ENCODE results near the gene LDB3. TPM values are rescaled to one million over a fixed set of nuclear protein-coding genes. Genes with fewer than 3 reads are reported as not detected.

The LDB3 gene
- total RNA-seq, 3 donors from 2014 or later: 0.96 to 22.7 (median 3.2) TPM

- Histone ChIP-seq H3K4me1 (ENCODE audit: low read depth) (no peaks in the 10 kb centered on the region), H3K36me3 (ENCODE audit: low read depth) (no peaks in the 10 kb centered on the region), H3K9me3 (no peaks in the 10 kb centered on the region), H3K4me3 (no peak overlapping the region)
- intact Hi-C loops (cut with DNase I, micrococcal nuclease): loop anchor here in 1 of 2 donors (5.0 kb wide), 1 partner anchor 216 kb away; no protein-coding TSS in a partner anchor
- ATAC-seq: no peak
- no peak for TF ChIP-seq CTCF (IDR thresholded peaks at IDR 0.05)
- no peak for DNase-seq
Observed at GRCh38 chr10:86685893-86686632, 17.8 kb downstream of the LDB3 start.

- TF ChIP-seq CTCF (IDR thresholded peaks at IDR 0.05): no peak
- intact Hi-C loops (cut with DNase I, micrococcal nuclease): loop anchor here in 1 of 2 donors (5.0 kb wide), 1 partner anchor 215 kb away; no protein-coding TSS in a partner anchor
- DNase-seq: no peak
- Histone ChIP-seq H3K4me3 (no peak overlapping the region), H3K9me3 (no peaks in the 10 kb centered on the region), H3K4me1 (ENCODE audit: low read depth) (no peaks in the 10 kb centered on the region), H3K36me3 (ENCODE audit: low read depth) (no peaks in the 10 kb centered on the region)
- no peak for ATAC-seq
Observed at GRCh38 chr10:86686972-86687371, 18.7 kb downstream of the LDB3 start.

- ATAC-seq (no peak), DNase-seq (no peak)
- no peaks in the 10 kb centered on the region for H3K36me3 ChIP-seq (ENCODE audit: low read depth)
- no peaks in the 10 kb centered on the region for H3K4me1 ChIP-seq (ENCODE audit: low read depth)
- no peak overlapping the region for H3K4me3 ChIP-seq
- intact Hi-C loops (cut with DNase I, micrococcal nuclease): loop anchor here in 1 of 2 donors (5.0 kb wide), 1 partner anchor 215 kb away; no protein-coding TSS in a partner anchor
- no peak for TF ChIP-seq CTCF (IDR thresholded peaks at IDR 0.05)
- H3K9me3 ChIP-seq: no peaks in the 10 kb centered on the region
Observed at GRCh38 chr10:86687750-86688149, 19.4 kb downstream of the LDB3 start.

GRCh38 chr10:86688398-86688921, 20.1 kb downstream of the LDB3 start:
- intact Hi-C loops (cut with DNase I, micrococcal nuclease): loop anchor here in 1 of 2 donors (5.0 kb wide), 1 partner anchor 214 kb away; no protein-coding TSS in a partner anchor
- TF ChIP-seq CTCF (IDR thresholded peaks at IDR 0.05): peak; percentile 90
- DNase-seq: peak in 2 of 3 donors; percentile 55 to 62
- H3K4me3 ChIP-seq: no peak overlapping the region
- H3K36me3 ChIP-seq (ENCODE audit: low read depth): no peaks in the 10 kb centered on the region
- no peaks in the 10 kb centered on the region for H3K4me1 ChIP-seq (ENCODE audit: low read depth)
- peak; percentile 85 for ATAC-seq
- H3K9me3 ChIP-seq: no peaks in the 10 kb centered on the region

GRCh38 chr10:86689146-86689545, 20.8 kb downstream of the LDB3 start:
- Histone ChIP-seq H3K36me3 (ENCODE audit: low read depth) (no peaks in the 10 kb centered on the region), H3K4me1 (ENCODE audit: low read depth) (no peaks in the 10 kb centered on the region), H3K4me3 (no peak overlapping the region), H3K9me3 (no peaks in the 10 kb centered on the region)
- DNase-seq: no peak
- TF ChIP-seq CTCF (IDR thresholded peaks at IDR 0.05): no peak
- ATAC-seq: no peak
- intact Hi-C loops (cut with DNase I, micrococcal nuclease): loop anchor here in 1 of 2 donors (5.0 kb wide), 1 partner anchor 213 kb away; no protein-coding TSS in a partner anchor
